OCI-LY1 (cell line): ENCODE measurements around the gene CDC14B.
"Not testable (repeated sequence)": the region's sequence is repeated elsewhere in the genome, so short reads cannot be mapped to it uniquely, and the experiment has no call there.

ENCODE experiments used
- H2AFZ ChIP-seq: fragments of 200-600 bp; sonication (generic), shearing (Covaris generic); 2 replicates; pipeline ENCODE4 v1.6.0; 2014; ENCODE audit warnings: antibody characterized with exemption, mild to moderate bottlenecking, low read length
- H3F3A ChIP-seq: fragments of 200-600 bp; sonication (generic), shearing (Covaris generic); 2 replicates; pipeline ENCODE4 v1.6.0; 2014; ENCODE audit warnings: mild to moderate bottlenecking, antibody characterized with exemption, low read length, moderate library complexity; ENCODE audit not compliant: insufficient read depth
- H3K27ac ChIP-seq: fragments of 200-600 bp; sonication (generic); 2 replicates; pipeline ENCODE4 v1.5.1; 2014; ENCODE audit warnings: low read length, mixed run types, mild to moderate bottlenecking, low read depth; ENCODE audit not compliant: poor library complexity, severe bottlenecking
- H3K27me3 ChIP-seq: fragments of 200-600 bp; sonication (generic); 2 replicates; pipeline ENCODE4 v1.6.0; 2014; ENCODE audit warnings: antibody characterized with exemption, mild to moderate bottlenecking, low read length, moderate library complexity; ENCODE audit not compliant: insufficient read depth
- H3K36me3 ChIP-seq: fragments of 200-600 bp; sonication (generic); 2 replicates; pipeline ENCODE4 v1.6.1; 2014; ENCODE audit warnings: mild to moderate bottlenecking, antibody characterized with exemption, low read length, moderate library complexity, mixed read lengths; ENCODE audit not compliant: insufficient read depth
- H3K4me1 ChIP-seq: fragments of 200-600 bp; sonication (generic); 2 replicates; pipeline ENCODE4 v1.5.1; 2014; ENCODE audit warnings: mild to moderate bottlenecking, low read length, moderate library complexity; ENCODE audit not compliant: insufficient read depth, severe bottlenecking
- H3K4me2 ChIP-seq: fragments of 200-600 bp; sonication (generic), shearing (Covaris generic); 2 replicates; pipeline ENCODE4 v1.6.1; 2014; ENCODE audit warnings: low read length
- H3K4me3 ChIP-seq: fragments of 200-600 bp; sonication (generic); 2 replicates; pipeline ENCODE4 v1.5.1; 2014; ENCODE audit warnings: low read length, low read depth, mild to moderate bottlenecking, mixed read lengths; ENCODE audit not compliant: poor library complexity, severe bottlenecking
- H3K79me2 ChIP-seq: fragments of 200-600 bp; shearing (Covaris generic); 2 replicates; pipeline ENCODE4 v1.6.1; 2016; ENCODE audit warnings: mixed run types, low read length, mixed read lengths; ENCODE audit not compliant: insufficient read depth
- H3K9ac ChIP-seq: fragments of 200-600 bp; sonication (generic), shearing (Covaris generic); 2 replicates; pipeline ENCODE4 v1.6.1; 2014; ENCODE audit warnings: mild to moderate bottlenecking, low read length, mixed read lengths
- H3K9me2 ChIP-seq: fragments of 200-600 bp; sonication (generic), shearing (Covaris generic); 2 replicates; pipeline ENCODE4 v1.6.1; 2014; ENCODE audit warnings: low read depth, mild to moderate bottlenecking, low read length, mixed read lengths
- H3K9me3 ChIP-seq: fragments of 200-600 bp; shearing (Covaris generic); 2 replicates; pipeline ENCODE4 v1.6.1; 2014; ENCODE audit warnings: low read length, mixed read lengths
- H4K20me1 ChIP-seq: fragments of 200-600 bp; sonication (generic), shearing (Covaris generic); 2 replicates; pipeline ENCODE4 v1.6.0; 2016; ENCODE audit warnings: mild to moderate bottlenecking, low read length; ENCODE audit not compliant: insufficient read depth
- EZH2 ChIP-seq: fragments of 200-600 bp; sonication (generic), shearing (Covaris generic); IDR thresholded peaks from 2 replicates; pipeline ENCODE4 v1.8.0; 2017; ENCODE audit warnings: borderline replicate concordance, mixed run types, mild to moderate bottlenecking, antibody characterized with exemption, low read length, moderate library complexity, mixed read lengths
- TF ChIP-seq, protein P1 (sequence below): fragments of 200-600 bp; sonication (generic), shearing (Covaris generic); IDR thresholded peaks from 2 replicates; pipeline ENCODE4 v1.5.1; 2017; ENCODE audit warnings: mild to moderate bottlenecking, antibody characterized with exemption, low read length, moderate library complexity, mixed read lengths

Gene CDC14B

DNA sequence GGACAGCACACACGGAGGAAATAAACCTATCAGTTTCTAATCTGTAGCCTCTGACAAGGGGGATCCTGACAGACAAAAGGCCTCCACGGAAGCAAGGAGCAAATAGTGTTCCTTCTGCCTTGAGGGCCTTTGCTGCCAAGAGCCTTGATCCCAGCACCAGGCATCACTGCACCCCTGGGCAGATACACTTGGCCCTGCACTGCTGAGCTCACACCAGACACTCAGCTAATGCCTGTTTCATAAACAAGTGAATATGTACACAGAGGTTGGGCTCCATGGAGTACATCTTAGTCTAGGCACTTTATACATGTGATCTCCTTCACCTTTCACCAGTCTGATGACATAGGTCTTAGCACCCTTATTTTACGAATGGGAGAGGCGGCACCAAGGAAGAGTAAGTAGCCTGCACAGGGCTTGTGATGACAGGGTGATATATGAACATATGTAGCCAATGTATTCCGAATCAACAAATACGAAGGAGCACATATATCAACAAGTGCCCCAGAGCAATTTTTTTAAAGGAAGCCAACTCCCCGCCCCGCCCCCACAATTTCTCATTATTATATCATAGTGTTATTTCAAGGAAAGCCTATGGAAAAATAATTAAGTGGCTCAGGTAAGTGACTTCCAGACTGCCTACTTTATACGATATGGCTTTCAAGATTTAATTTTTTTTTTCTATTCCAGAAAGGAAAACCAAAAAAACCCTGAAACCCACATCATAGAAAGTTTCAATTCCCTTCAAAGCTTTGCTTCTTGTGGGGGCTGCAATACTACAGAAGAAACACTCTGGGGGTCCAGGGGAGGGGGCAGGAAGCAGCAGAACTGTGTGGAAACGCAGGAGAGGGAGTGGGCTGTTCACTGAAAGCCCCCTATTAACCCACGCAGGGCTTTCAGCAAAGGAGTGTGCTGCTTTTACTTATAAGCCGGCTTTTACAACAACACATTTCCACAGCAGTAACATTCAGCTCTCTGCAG, 32.0 kb downstream of the CDC14B start:
- TF ChIP-seq EZH2, result no peak
- TF ChIP-seq, protein P1, sequence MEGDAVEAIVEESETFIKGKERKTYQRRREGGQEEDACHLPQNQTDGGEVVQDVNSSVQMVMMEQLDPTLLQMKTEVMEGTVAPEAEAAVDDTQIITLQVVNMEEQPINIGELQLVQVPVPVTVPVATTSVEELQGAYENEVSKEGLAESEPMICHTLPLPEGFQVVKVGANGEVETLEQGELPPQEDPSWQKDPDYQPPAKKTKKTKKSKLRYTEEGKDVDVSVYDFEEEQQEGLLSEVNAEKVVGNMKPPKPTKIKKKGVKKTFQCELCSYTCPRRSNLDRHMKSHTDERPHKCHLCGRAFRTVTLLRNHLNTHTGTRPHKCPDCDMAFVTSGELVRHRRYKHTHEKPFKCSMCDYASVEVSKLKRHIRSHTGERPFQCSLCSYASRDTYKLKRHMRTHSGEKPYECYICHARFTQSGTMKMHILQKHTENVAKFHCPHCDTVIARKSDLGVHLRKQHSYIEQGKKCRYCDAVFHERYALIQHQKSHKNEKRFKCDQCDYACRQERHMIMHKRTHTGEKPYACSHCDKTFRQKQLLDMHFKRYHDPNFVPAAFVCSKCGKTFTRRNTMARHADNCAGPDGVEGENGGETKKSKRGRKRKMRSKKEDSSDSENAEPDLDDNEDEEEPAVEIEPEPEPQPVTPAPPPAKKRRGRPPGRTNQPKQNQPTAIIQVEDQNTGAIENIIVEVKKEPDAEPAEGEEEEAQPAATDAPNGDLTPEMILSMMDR, result no peak
- Histone ChIP-seq H3K4me3 (no peak overlapping the region), H3K27me3 (no peaks in the 10 kb centered on the region), H3K9ac (no peak overlapping the region), H3K9me2 (no peaks in the 10 kb centered on the region), H2AFZ (no peak overlapping the region), H3K79me2 (no peaks in the 10 kb centered on the region), H4K20me1 (no peaks in the 10 kb centered on the region), H3K27ac (no peak overlapping the region), H3K36me3 (no peaks in the 10 kb centered on the region), H3F3A (no peaks in the 10 kb centered on the region), H3K9me3 (0 out of 2 replicates have a peak, but pooled peaks cover 5% of the 10 kb centered on the region), H3K4me2 (no peak overlapping the region), H3K4me1 (no peaks in the 10 kb centered on the region)

DNA sequence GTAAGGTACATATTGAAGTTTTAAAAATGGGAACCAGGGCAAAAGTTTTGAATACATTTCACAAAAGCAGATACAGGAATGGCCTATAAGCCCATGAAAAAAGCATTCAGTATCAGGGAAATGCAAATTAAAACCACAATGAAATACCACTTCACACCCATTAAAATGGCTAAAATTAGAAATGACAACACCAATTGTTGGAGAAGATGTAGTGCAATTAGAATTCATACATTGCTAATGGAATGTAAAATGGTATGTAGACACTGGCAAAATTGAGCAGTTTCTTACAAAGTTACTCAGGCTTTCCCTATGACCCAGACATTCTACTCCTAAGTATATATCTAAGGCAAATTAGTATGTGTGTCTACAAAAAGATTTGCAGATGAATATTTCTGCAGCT, 34.2 kb downstream of the CDC14B start:
- Histone ChIP-seq H3K4me1 (no peaks in the 10 kb centered on the region), H3K9me2 (no peaks in the 10 kb centered on the region), H3K9me3 (no peaks in the 10 kb centered on the region), H3K27ac (no peak overlapping the region), H2AFZ (no peak overlapping the region), H3K79me2 (no peaks in the 10 kb centered on the region), H4K20me1 (no peaks in the 10 kb centered on the region), H3K27me3 (no peaks in the 10 kb centered on the region), H3K36me3 (no peaks in the 10 kb centered on the region), H3F3A (no peaks in the 10 kb centered on the region), H3K4me3 (no peak overlapping the region), H3K9ac (no peak overlapping the region), H3K4me2 (no peak overlapping the region)
- TF ChIP-seq, protein P1, result no peak
- TF ChIP-seq EZH2, result no peak

DNA sequence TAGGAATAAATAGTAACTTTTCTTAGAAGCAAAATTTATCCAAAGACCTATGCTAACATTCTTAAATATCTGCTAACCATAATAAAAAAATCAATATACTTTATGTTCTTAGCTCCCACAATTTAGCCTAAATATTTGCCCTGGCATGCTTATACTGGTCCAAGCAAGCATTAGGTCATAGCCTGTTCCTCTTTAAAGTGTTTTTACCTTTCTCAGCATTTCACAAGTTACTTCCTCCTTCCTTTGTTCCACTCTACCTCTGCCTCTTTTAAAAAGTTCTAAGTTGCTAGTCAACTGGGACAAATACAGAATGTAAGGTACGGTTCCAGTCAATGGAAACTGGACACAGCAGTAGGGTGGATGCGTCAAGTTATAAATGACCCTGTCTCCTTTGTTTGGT, 37.4 kb downstream of the CDC14B start:
- H3K9me2 ChIP-seq, H3F3A ChIP-seq, H3K27me3 ChIP-seq, H2AFZ ChIP-seq, H3K4me3 ChIP-seq, H4K20me1 ChIP-seq, H3K27ac ChIP-seq, H3K9me3 ChIP-seq, H3K36me3 ChIP-seq, H3K9ac ChIP-seq, H3K4me1 ChIP-seq, H3K4me2 ChIP-seq, H3K79me2 ChIP-seq: not testable (repeated sequence)

DNA sequence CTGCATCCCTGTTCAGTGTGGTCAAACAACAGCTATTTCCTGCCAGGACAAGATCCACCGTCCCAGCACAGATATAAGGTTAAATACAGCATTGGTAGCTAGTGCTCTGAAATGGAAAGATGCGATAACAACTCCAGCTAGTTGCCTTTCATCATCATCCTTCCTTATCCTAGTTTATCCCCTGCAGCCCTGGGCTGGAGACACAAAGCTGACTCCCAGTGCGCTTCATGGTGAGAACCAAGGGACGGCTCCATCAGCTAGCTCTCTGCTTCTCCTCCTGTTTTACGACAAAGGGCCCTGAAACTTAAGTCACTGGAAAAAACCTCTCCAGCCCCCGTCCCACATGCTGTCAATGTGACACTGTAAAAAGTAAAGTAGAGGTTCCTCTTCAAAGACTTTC, 37.9 kb downstream of the CDC14B start:
- no peaks in the 10 kb centered on the region for H3K36me3 ChIP-seq
- no peaks in the 10 kb centered on the region for H3K4me1 ChIP-seq
- H3K27ac ChIP-seq, result no peak overlapping the region
- TF ChIP-seq EZH2, result no peak
- TF ChIP-seq, protein P1, result no peak
- H3K9me3 ChIP-seq, result no peaks in the 10 kb centered on the region
- no peaks in the 10 kb centered on the region for H3F3A ChIP-seq
- no peak overlapping the region for H2AFZ ChIP-seq
- H4K20me1 ChIP-seq, result no peaks in the 10 kb centered on the region
- no peak overlapping the region for H3K9ac ChIP-seq
- H3K4me2 ChIP-seq, result no peak overlapping the region
- H3K79me2 ChIP-seq, result no peaks in the 10 kb centered on the region
- H3K27me3 ChIP-seq, result no peaks in the 10 kb centered on the region
- H3K4me3 ChIP-seq, result no peak overlapping the region
- no peaks in the 10 kb centered on the region for H3K9me2 ChIP-seq
